Natural killer cell treated with Interleukin-12 subunit alpha and Interleukin-12 subunit beta and Interleukin-15 and Interleukin-18, amount 100 ng/mL, for 72 hours (primary cell): Measurements from ENCODE around the gene ITM2A. TPM values are rescaled to one million over a fixed set of nuclear protein-coding genes. Genes with fewer than 3 reads are reported as not detected.

Experiments
- ATAC-seq, 2 donors: fragments of 150-1000 bp; cut with Tn5 transposase in 1 of 2; sonication (Bioruptor Pico), chemical (Tn5 transposase) in 1 of 2; 2 replicates each; pipeline ENCODE4 v1.10.0; 2021
- DNase-seq: peaks from one replicate; pipeline ENCODE4 v3.0.0; 2022; ENCODE audit warnings: low spot score
- H3K27ac Mint-ChIP-seq, 2 donors: 1 replicate in 1 of 2; 2 replicates in 1 of 2; pipeline ENCODE4 v1.8.0; 2022; ENCODE audit warnings: mixed read lengths in 2 of 2, mild to moderate bottlenecking in 1 of 2, moderate library complexity in 1 of 2
- H3K27me3 Mint-ChIP-seq, 2 donors: 1 replicate in 1 of 2; 2 replicates in 1 of 2; pipeline ENCODE4 v1.8.0; 2022; ENCODE audit warnings: mixed read lengths in 2 of 2
- H3K36me3 Mint-ChIP-seq: one replicate; pipeline ENCODE4 v1.8.0; 2022; ENCODE audit warnings: mixed read lengths
- H3K4me1 Mint-ChIP-seq, 2 donors: 1 replicate in 1 of 2; 2 replicates in 1 of 2; pipeline ENCODE4 v1.8.0; 2022; ENCODE audit warnings: low read depth in 2 of 2, mixed read lengths in 2 of 2, mild to moderate bottlenecking in 1 of 2
- H3K4me3 Mint-ChIP-seq: one replicate; pipeline ENCODE4 v1.8.0; 2022; ENCODE audit warnings: mixed read lengths
- H3K9me3 Mint-ChIP-seq: 2 replicates; pipeline ENCODE4 v1.8.0; 2022; ENCODE audit warnings: mixed read lengths
- total RNA-seq, 2 donors: library from RNA; stranded (reverse); gene quantifications; one replicate each; pipeline ENCODE4 v1.2.3, GENCODE V29; 2022

ITM2A gene
- total RNA-seq, 2 donors from 2014 or later = 37.0 to 51.6 TPM

- H3K4me3 Mint-ChIP-seq = peak overlapping the region; percentile 94
- DNase-seq = no peak
- H3K4me1 Mint-ChIP-seq = peaks cover 22% of the 10 kb centered on the region in 2 donors
- H3K27me3 Mint-ChIP-seq = peaks cover 0 to 10% of the 10 kb centered on the region in 2 donors
- peak overlapping the region; percentile 79 to 93 for H3K27ac Mint-ChIP-seq
- ATAC-seq = peak; percentile 2 to 68
- H3K36me3 Mint-ChIP-seq = peaks cover 7% of the 10 kb centered on the region
- no peaks in the 10 kb centered on the region for H3K9me3 Mint-ChIP-seq
Measured at GRCh38 chrX:79366556-79366872, 620 bp downstream of the ITM2A start.

GRCh38 chrX:79365591-79365990 lies 1.5 kb downstream of the ITM2A start:
- Mint-ChIP-seq H3K4me1 (peaks cover 22% of the 10 kb centered on the region in 2 donors), H3K27ac (peak overlapping the region; percentile 79 to 93), H3K9me3 (no peaks in the 10 kb centered on the region), H3K36me3 (peaks cover 13% of the 10 kb centered on the region), H3K4me3 (peak overlapping the region; percentile 94), H3K27me3 (peaks cover 0 to 10% of the 10 kb centered on the region in 2 donors)
- ATAC-seq (no peak), DNase-seq (no peak)

GRCh38 chrX:79364306-79364705 lies 2.8 kb downstream of the ITM2A start:
- Mint-ChIP-seq H3K4me1 (peaks cover 22% of the 10 kb centered on the region in 2 donors), H3K36me3 (peaks cover 9% of the 10 kb centered on the region)
- ATAC-seq = no peak

GRCh38 chrX:79361192-79361870 lies 5.8 kb downstream of the ITM2A start:
- Mint-ChIP-seq H3K36me3 (peaks cover 18% of the 10 kb centered on the region), H3K9me3 (no peaks in the 10 kb centered on the region), H3K27ac (peak overlapping the region in 1 of 2 donors; percentile 14), H3K4me3 (no peak overlapping the region), H3K4me1 (peaks cover 7 to 10% of the 10 kb centered on the region in 2 donors), H3K27me3 (no peaks in the 10 kb centered on the region)
- no peak for DNase-seq
- no peak for ATAC-seq

More at GRCh38 chrX:79364306-79364705, 2.8 kb downstream of the ITM2A start:
- no peak for DNase-seq
- Mint-ChIP-seq H3K27me3 (peaks cover 0 to 7% of the 10 kb centered on the region in 2 donors), H3K27ac (no peak overlapping the region), H3K9me3 (no peaks in the 10 kb centered on the region), H3K4me3 (peak overlapping the region; percentile 44)

GRCh38 chrX:79336869-79337815 lies 30.0 kb downstream of the ITM2A start:
- ATAC-seq (no peak), DNase-seq (no peak)
- H3K36me3 Mint-ChIP-seq = no peaks in the 10 kb centered on the region
- H3K4me1 Mint-ChIP-seq = peaks cover 8 to 10% of the 10 kb centered on the region in 2 donors
- H3K27ac Mint-ChIP-seq = peak overlapping the region; percentile 6 to 56
- no peaks in the 10 kb centered on the region for H3K9me3 Mint-ChIP-seq
- peak overlapping the region; percentile 69 for H3K4me3 Mint-ChIP-seq
- H3K27me3 Mint-ChIP-seq = peaks cover 0 to 9% of the 10 kb centered on the region in 2 donors

GRCh38 chrX:79330022-79330421 lies 37.1 kb downstream of the ITM2A start:
- peaks cover 0 to 2% of the 10 kb centered on the region in 2 donors for H3K27me3 Mint-ChIP-seq
- DNase-seq (no peak), ATAC-seq (no peak)
- H3K36me3 Mint-ChIP-seq = no peaks in the 10 kb centered on the region
- no peak overlapping the region for H3K4me3 Mint-ChIP-seq
- no peaks in the 10 kb centered on the region for H3K9me3 Mint-ChIP-seq
- H3K4me1 Mint-ChIP-seq = peaks cover 0 to 3% of the 10 kb centered on the region in 2 donors
- no peak overlapping the region for H3K27ac Mint-ChIP-seq

GRCh38 chrX:79325263-79325958 lies 41.7 kb downstream of the ITM2A start:
- no peak for ATAC-seq
- H3K27me3 Mint-ChIP-seq = no peaks in the 10 kb centered on the region
- H3K27ac Mint-ChIP-seq = peak overlapping the region in 1 of 2 donors; percentile 41
- H3K9me3 Mint-ChIP-seq = no peaks in the 10 kb centered on the region
- peaks cover 0 to 6% of the 10 kb centered on the region in 2 donors for H3K4me1 Mint-ChIP-seq
- H3K4me3 Mint-ChIP-seq = no peak overlapping the region
- no peaks in the 10 kb centered on the region for H3K36me3 Mint-ChIP-seq
- no peak for DNase-seq

Other genes with a start within 250 kb of the ITM2A start
- 10 to 100 TPM; 45.4 to 62.2 TPM for gene GPR174, start 222.6 kb downstream of the ITM2A start, total RNA-seq